T-helper 2 cell treated with Interferon-gamma antibody and Interleukin-4, amounts not matched to agents 5 μg/mL and 100 μg/mL, for 36 hours (primary cell): ENCODE measurements around the gene CCDC148.

Experiments used
- DNase-seq: peaks from one replicate; pipeline ENCODE4 v3.0.0; 2021; ENCODE audit warnings: low spot score
- H3K27ac Mint-ChIP-seq: one replicate; pipeline ENCODE4 v1.8.0; 2021; ENCODE audit warnings: mild to moderate bottlenecking, mixed read lengths
- H3K27me3 Mint-ChIP-seq: one replicate; pipeline ENCODE4 v1.8.0; 2021; ENCODE audit warnings: low read depth, mixed read lengths
- H3K36me3 Mint-ChIP-seq: one replicate; pipeline ENCODE4 v1.8.0; 2021; ENCODE audit warnings: low read depth, mixed read lengths
- H3K4me1 Mint-ChIP-seq: one replicate; pipeline ENCODE4 v1.8.0; 2021; ENCODE audit warnings: low read depth, mixed read lengths
- H3K4me3 Mint-ChIP-seq: one replicate; pipeline ENCODE4 v1.8.0; 2022; ENCODE audit warnings: mild to moderate bottlenecking, moderate library complexity, mixed read lengths
- H3K9me3 Mint-ChIP-seq: one replicate; pipeline ENCODE4 v1.8.0; 2021; ENCODE audit warnings: mixed read lengths

The CCDC148 gene

DNA sequence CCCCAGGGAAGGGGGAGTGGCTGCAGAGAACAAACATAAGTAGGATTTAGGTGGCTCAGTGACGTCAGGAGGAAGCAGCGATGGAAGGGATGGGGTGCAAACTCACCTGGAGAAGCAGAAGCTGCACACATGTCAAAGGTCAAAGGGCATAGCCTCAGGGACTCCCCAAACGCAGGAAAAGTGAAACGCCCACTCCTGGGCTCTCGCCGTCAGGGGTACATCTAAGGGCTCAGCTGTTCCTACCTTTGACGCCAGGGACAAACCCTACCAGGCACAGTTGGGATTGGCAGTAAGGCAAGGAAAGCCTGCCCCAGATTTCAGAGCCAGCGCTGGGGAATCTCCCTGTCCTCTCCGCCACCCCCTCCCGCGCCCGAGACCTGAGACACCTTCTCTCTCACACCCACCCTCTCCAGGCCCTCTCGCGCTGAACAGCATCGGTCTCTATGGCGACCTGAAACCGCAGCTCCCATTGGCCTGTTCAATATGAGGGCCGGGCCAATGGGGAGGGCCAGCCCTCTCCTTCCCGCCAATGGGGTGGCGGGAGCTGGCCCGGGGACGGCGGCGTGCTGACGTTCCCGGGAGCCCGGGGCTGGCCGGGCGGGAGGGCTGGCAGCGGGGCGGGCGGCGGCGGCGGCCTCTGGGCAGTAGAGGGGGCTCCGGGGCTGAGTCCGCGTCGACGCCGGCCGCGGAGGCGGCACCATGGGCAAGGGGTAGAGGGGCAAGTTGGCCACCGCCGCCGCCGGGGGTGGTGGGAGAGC lies at the start of gene CCDC148, which contains the start of gene PKP4:
TSS of gene CCDC148 (minus strand) at position 445 of the 758 bp plus-strand sequence. CDS start at position 131, 314 bp downstream.
TSS of gene PKP4 (plus strand) at position 644 of the 758 bp plus-strand sequence. CDS start 76,233 bp downstream, outside the sequence.
- Mint-ChIP-seq H3K27ac (peak within 1 kb of the TSS; percentile 88), H3K4me3 (peak within 1 kb of the TSS; percentile 93), H3K27me3 (peaks cover 49% of the 10 kb centered on the region), H3K9me3 (no peaks in the 10 kb centered on the region), H3K4me1 (peaks cover 24% of the 10 kb centered on the region), H3K36me3 (peaks cover 5% of the 10 kb centered on the region)
- peak; percentile 91 for DNase-seq

DNA sequence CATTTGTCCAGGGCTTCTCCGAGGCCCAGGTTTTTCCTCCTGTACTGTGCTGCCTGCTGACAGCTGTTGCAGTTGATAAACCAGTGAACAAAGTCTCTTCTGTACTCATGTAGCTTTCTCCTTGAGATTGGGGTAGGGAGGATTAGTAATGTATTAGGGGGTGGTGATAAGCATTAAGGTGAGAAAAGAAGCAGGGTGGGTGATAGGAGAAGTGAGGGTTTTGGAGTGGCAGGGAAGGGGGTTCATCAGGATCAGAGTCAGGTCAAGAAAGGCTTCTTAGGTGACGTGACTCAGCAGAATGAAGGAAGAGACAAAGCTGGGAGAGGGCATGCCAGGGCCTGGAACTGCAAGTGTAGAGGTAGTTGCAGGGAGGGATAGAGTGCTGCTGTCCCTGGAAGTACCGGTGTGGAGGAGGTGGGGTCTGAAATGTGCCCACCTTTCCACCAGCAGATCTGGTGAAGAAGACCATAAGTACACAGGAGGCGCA lies 48.9 kb upstream of the CCDC148 start:
- no peak overlapping the region for H3K27ac Mint-ChIP-seq
- H3K4me3 Mint-ChIP-seq, result no peak overlapping the region
- peaks cover 8% of the 10 kb centered on the region for H3K4me1 Mint-ChIP-seq
- DNase-seq, result no peak
- H3K27me3 Mint-ChIP-seq, result no peaks in the 10 kb centered on the region
- no peaks in the 10 kb centered on the region for H3K36me3 Mint-ChIP-seq
- no peaks in the 10 kb centered on the region for H3K9me3 Mint-ChIP-seq

DNA sequence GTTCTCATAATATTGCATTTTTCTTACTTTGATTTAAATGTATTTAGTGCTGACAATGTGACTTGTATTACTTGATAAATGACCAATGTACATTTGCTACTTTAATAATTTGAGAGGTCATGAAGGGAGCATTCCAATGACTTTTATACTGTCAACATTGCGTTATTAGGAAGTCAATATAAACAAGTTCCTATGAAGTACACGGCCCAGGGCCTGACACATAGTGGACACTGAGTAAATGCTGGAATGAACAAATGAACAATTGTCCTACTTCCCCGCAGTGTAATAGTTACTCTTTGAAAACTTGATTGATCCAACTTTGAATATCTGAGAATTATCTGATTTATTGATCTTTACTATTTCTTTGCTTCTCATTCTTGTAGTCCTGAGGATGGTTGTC lies 47.5 kb upstream of the CCDC148 start:
- H3K27me3 Mint-ChIP-seq, result no peaks in the 10 kb centered on the region

DNA sequence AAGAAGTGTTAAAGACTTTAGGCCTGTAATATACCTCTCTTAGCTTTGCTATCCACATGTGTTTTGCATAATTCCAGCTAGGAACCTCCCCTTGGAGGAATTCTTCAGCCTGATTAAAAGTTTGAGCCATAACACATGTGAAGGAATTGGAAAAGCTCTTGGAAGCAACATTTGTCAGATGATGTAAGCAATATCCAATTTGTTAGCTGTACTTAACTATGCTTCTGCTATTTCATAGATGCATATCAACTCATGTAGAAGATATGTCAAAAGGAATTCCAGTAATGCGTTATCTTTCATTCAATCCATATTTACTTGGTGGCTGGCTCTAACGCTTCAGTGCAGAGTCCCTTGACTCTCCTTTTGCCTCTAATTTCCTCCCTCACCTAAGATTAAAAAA lies 46.4 kb upstream of the CCDC148 start:
- no peak overlapping the region for H3K27ac Mint-ChIP-seq
- no peaks in the 10 kb centered on the region for H3K9me3 Mint-ChIP-seq
- DNase-seq, result no peak
- H3K27me3 Mint-ChIP-seq, result no peaks in the 10 kb centered on the region
- no peak overlapping the region for H3K4me3 Mint-ChIP-seq
- H3K4me1 Mint-ChIP-seq, result peaks cover 7% of the 10 kb centered on the region
- H3K36me3 Mint-ChIP-seq, result no peaks in the 10 kb centered on the region

More for the DNA sequence above, 47.5 kb upstream of the CCDC148 start:
- no peaks in the 10 kb centered on the region for H3K36me3 Mint-ChIP-seq
- no peak for DNase-seq
- H3K27ac Mint-ChIP-seq, result no peak overlapping the region
- H3K4me1 Mint-ChIP-seq, result peaks cover 7% of the 10 kb centered on the region
- H3K9me3 Mint-ChIP-seq, result no peaks in the 10 kb centered on the region
- no peak overlapping the region for H3K4me3 Mint-ChIP-seq

DNA sequence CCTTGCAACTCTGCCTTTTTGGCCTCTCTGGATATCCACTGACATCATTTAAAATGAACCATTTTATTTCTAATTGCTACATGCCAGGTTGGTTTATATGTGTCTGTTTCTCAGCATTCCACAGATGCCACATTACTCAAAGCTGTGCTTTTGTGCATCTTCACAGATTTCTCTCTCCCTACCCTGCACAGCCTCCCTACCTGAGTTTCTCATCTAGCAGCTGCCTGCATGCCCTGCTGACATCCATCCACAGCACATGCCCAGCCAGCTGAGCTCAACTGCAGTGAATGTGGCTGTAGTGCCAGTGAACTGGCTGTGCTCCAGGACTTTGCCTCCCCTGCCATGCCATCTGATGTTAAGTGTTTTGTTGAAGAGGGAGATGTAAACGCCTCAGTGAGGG lies 44.7 kb upstream of the CCDC148 start:
- H3K9me3 Mint-ChIP-seq, result no peaks in the 10 kb centered on the region
- H3K27me3 Mint-ChIP-seq, result no peaks in the 10 kb centered on the region
- no peak overlapping the region for H3K4me3 Mint-ChIP-seq
- H3K27ac Mint-ChIP-seq, result peak overlapping the region; percentile 33
- no peak for DNase-seq
- peaks cover 5% of the 10 kb centered on the region for H3K4me1 Mint-ChIP-seq
- H3K36me3 Mint-ChIP-seq, result no peaks in the 10 kb centered on the region

DNA sequence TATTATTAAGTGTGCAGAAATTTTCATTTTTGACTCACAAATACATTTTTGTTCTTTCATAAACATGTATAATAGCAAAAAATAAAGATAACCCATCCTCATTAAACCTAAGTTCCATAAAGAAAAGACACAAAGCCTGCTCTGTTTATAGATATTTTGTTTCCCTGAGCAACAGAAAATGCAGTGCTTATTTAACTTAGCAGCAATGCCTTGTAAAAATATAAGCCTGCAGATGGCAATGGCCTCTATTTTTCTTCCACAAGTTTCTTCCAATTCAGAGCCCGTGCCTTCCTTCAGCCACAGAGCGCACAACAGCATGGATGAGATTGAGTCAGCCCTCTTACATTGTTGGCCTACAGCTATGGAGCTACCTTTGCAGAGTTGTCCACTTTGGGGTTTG lies 43.8 kb upstream of the CCDC148 start:
- Mint-ChIP-seq H3K27me3 (no peaks in the 10 kb centered on the region), H3K36me3 (no peaks in the 10 kb centered on the region), H3K27ac (no peak overlapping the region), H3K4me3 (no peak overlapping the region), H3K9me3 (no peaks in the 10 kb centered on the region), H3K4me1 (peaks cover 5% of the 10 kb centered on the region)
- DNase-seq, result no peak

DNA sequence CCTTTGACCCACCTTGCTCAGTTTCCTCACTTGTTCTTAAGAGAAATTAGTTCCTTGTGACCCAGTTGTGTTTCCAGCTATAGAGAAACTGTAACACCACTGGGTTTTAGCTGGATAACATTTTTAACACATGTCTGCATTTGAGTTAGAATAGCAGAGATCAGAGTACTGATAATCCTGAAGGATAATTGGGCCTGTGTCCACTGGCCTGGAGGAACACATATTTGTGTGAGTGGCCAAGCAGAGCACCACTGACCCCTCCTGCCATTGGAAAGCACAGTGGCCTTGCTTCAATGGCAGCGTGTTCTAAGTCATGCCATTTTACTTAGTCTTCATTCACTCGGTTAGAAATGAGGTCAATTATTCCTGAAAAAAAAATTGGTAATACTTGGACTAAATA lies 42.8 kb upstream of the CCDC148 start:
- Mint-ChIP-seq H3K4me1 (peaks cover 5% of the 10 kb centered on the region), H3K27me3 (no peaks in the 10 kb centered on the region), H3K4me3 (no peak overlapping the region), H3K36me3 (no peaks in the 10 kb centered on the region), H3K9me3 (no peaks in the 10 kb centered on the region), H3K27ac (no peak overlapping the region)
- DNase-seq, result no peak

DNA sequence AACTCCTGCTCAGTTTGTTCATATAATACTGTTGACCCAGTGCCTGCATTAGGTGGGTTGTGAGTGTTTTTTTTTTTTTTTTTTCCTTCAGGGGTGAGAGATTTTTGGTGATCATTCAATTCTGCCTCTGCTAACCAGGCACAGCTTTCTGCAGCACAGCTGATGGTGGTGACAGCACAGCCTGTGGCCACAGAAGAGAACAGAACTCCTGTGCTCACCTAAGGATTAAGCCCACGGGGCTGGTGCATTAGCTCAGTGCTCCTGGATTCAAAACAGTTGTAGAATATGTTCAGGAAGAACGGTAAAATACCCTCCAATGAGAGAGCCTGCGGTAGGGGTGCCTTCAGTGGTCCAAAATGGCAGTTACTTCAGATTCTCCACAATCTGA lies 42.2 kb upstream of the CCDC148 start:
- no peak overlapping the region for H3K27ac Mint-ChIP-seq
- DNase-seq, result no peak
- H3K9me3 Mint-ChIP-seq, result no peaks in the 10 kb centered on the region
- no peaks in the 10 kb centered on the region for H3K36me3 Mint-ChIP-seq
- H3K4me1 Mint-ChIP-seq, result peaks cover 5% of the 10 kb centered on the region
- H3K27me3 Mint-ChIP-seq, result no peaks in the 10 kb centered on the region
- no peak overlapping the region for H3K4me3 Mint-ChIP-seq

DNA sequence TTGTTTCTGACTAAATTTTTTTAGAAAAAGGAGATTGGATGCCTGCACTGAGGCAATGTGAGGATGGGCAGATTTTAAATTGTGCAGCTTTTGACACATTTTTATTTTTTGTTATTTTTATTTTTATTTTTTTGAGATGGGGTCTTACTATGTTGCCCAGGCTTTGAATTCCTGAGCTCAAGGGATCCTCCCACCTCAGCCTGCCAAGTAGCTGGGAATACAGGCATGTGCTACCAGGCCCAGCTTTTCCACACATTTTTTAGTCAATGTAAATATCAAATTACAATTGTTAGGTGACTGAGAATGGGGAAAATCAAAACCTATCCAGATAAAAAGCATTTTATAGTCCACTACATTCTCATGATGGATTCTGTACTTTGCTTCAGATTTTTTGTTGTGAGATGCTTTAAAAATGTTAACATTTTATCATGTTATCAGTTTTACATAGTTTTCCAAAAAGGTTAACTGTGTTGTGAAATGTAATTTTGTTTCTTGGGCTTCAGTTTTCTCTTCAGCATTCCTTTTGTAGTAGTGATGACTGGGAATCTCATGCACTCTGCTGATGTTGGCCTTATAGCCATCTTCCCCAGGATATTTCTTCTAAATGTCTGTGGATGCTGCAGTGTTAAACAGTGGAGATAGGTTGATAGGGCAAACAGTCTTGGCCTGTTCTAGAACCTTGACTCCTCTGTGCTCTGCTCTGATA lies 41.6 kb upstream of the CCDC148 start:
- peaks cover 5% of the 10 kb centered on the region for H3K4me1 Mint-ChIP-seq
- no peaks in the 10 kb centered on the region for H3K27me3 Mint-ChIP-seq
- H3K4me3 Mint-ChIP-seq, result no peak overlapping the region
- no peaks in the 10 kb centered on the region for H3K9me3 Mint-ChIP-seq
- no peak for DNase-seq
- H3K27ac Mint-ChIP-seq, result no peak overlapping the region
- no peaks in the 10 kb centered on the region for H3K36me3 Mint-ChIP-seq

DNA sequence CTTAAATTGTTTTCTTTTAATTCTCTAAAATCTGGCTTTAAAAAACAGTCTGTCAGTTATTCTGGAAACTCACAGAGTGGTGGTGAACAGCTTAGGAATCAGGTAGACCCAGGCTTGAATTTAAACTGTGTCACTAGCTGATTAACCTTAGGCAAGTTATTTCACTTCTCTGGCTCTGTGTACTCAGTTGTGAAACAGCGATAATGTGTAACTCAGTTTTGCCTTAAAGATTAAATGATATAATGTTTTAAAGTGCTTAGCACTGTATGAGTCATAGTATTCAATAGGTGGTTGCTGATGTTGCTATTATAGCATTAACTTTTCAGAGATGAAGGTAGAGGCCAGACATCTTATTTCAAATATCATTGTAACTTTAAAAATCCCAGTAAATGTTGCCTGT lies 40.9 kb upstream of the CCDC148 start:
- Mint-ChIP-seq H3K27me3 (no peaks in the 10 kb centered on the region), H3K36me3 (no peaks in the 10 kb centered on the region), H3K27ac (no peak overlapping the region), H3K4me3 (no peak overlapping the region), H3K4me1 (peaks cover 5% of the 10 kb centered on the region), H3K9me3 (no peaks in the 10 kb centered on the region)
- DNase-seq, result no peak

DNA sequence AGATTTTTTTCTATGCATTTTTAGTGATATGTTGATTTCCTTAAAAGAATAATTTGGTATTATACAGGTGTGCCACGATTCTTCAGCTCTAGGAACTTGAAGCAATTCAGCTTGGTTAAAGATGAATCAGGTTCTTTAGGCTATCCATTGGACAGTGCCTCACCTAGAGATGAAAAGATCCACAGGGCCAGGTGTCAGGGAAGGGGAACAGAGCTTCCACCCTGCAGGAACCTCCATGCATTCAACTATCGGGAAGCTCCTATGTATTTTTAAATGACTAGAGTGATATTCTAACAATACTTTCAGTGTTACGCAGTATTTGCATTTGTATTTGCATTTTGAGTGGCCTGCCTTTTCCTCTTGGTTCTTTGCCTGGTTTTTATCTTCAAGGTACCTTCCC lies 40.4 kb upstream of the CCDC148 start:
- no peak overlapping the region for H3K27ac Mint-ChIP-seq
- no peaks in the 10 kb centered on the region for H3K36me3 Mint-ChIP-seq
- no peaks in the 10 kb centered on the region for H3K27me3 Mint-ChIP-seq
- peaks cover 5% of the 10 kb centered on the region for H3K4me1 Mint-ChIP-seq
- H3K4me3 Mint-ChIP-seq, result no peak overlapping the region
- DNase-seq, result no peak
- no peaks in the 10 kb centered on the region for H3K9me3 Mint-ChIP-seq

DNA sequence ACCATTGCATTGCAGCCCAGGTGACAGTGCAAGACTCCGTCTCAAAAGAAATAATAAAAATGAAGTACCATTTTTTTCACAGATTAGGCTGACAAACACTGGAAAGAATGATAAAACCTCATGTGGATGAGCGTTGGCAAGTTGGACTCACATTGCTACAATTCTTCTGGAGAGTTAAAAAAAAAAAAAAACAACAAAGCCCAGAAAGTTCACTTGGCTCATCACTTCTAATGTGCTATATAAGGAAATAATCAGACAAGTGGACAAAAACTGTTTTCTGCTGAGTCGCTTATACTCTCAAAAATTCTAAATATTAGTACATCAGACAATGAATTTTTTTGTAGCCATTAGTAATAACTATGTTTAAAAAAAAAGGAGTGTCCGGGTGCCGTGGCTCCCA lies 38.6 kb upstream of the CCDC148 start:
- Mint-ChIP-seq H3K4me1 (peaks cover 5% of the 10 kb centered on the region), H3K9me3 (no peaks in the 10 kb centered on the region), H3K27ac (no peak overlapping the region), H3K27me3 (no peaks in the 10 kb centered on the region), H3K36me3 (no peaks in the 10 kb centered on the region), H3K4me3 (no peak overlapping the region)
- DNase-seq, result no peak

DNA sequence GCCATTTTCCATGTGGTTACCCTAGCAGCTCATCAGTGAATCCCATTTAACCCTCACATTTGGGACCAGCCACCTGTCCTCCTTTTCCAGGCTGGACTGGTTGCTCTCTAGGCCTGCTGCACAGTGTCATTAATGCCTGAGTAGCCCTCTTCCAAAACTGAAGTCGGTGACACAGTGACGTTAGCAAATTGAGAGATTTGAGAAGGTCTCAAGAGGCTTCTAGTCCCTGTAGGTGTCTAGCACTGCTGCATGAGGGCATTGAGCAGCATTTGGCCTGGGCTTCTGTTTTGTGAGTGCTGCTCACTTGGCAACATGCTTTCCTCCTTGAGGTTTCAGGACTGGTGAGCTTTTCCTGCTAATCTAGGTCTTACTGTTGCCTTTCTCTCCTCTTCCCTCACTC lies 36.9 kb upstream of the CCDC148 start:
- H3K36me3 Mint-ChIP-seq, result no peaks in the 10 kb centered on the region
- no peak overlapping the region for H3K27ac Mint-ChIP-seq
- peaks cover 4% of the 10 kb centered on the region for H3K4me1 Mint-ChIP-seq
- H3K9me3 Mint-ChIP-seq, result no peaks in the 10 kb centered on the region
- no peaks in the 10 kb centered on the region for H3K27me3 Mint-ChIP-seq
- no peak overlapping the region for H3K4me3 Mint-ChIP-seq
- no peak for DNase-seq

DNA sequence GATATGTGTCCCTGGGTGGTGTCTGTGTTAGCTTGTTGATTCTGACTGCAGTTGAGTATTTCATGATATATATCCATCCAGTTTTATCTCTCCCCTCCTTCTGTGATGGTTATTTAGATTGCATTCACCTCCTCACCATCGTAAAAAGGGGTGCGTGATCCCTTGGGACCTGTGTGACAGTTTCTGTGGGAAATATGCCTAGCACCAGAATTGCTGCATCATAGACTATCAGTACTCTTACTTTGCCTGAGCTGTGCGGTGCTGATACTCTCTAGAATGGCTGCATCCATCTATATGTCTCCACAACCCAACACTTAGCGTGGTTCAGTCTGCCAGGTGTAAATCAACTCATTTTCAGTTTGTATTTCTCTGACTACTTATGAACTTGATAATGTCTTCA lies 34.5 kb upstream of the CCDC148 start:
- Mint-ChIP-seq H3K27ac (no peak overlapping the region), H3K4me3 (no peak overlapping the region), H3K9me3 (no peaks in the 10 kb centered on the region), H3K36me3 (no peaks in the 10 kb centered on the region), H3K27me3 (no peaks in the 10 kb centered on the region), H3K4me1 (no peaks in the 10 kb centered on the region)
- no peak for DNase-seq
